ENCODE results near the gene MKNK2. TPM values are rescaled to one million over a fixed set of nuclear protein-coding genes. Genes with fewer than 3 reads are reported as not detected.

The MKNK2 gene
- total and polyA plus RNA-seq, 12 donors, result 107 to 260 (median 144) TPM

DNA sequence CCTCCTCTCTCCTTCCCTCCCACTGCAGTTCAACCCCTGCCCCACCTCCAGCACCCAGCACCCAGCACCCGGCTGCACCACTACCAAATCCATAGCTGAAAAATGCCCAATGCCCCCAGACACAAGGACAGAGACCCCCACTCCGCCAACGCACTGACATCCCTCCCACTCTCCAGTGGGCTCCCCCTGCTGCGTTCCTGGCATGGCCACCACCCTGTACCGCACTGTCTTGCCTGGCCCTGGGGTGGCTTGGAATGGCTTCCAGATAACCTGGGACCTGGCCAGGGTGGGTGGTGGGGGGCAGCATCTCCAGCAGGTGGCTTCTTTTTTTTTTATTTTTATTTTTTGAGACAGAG lies 5.8 kb upstream of the MKNK2 start:
- no peak for ATAC-seq

DNA sequence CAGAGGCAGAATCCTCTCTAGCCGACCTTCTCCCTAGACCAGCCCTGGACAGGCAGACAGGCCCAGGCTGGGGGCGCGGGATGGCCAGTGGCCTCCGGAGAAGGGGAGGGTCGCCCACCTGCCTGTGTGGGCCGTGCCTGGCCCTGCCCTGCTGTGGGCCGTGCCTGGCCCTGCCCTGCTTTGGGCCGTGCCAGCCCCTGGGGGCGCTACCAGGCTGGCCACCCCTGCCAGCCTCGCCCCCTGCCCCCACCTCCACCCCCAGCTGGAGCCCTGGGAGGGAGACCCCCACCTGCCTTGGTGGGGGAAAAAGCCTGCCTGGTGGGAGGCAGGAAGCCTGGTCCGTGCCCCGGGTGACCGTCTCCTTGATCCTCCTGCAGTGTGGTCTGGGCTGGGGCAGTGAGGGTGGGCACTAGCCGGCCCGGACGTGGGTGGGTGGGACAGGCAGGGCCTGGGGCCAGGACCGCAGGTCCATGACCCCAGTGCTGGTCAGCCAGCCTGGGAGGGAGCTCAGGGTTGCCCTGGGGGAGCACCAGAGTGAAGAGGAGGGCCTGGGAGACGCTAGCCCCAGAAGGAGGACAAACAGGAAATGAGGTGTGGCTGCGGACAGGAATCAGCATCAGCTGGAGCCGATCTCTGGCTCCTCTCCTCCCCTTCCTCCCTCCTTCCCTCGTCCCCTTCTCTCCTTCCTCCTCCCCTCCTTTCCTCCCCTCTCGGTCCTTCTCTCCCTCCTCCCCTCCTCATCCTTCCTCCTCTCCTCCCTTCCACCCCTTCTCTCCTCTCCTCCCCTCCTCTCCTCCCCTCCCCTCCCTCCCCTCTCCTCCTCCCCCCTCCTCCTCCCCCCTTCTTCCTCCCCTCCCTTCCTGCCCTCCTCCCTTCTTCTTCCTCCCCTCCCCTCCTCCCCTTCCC lies 5.1 kb upstream of the MKNK2 start:
- intact Hi-C loops (cut with DNase I), result no loop called here
- Histone ChIP-seq H3K27me3 (no peaks in the 10 kb centered on the region), H3K4me1 (peaks cover 40 to 88% (median 72%) of the 10 kb centered on the region in 9 donors), H3K27ac (peak overlapping the region; percentile 87 to 100 (median 94)), H3K9me3 (no peaks in the 10 kb centered on the region), H3K4me3 (peak overlapping the region in 9 of 10 donors; percentile 12 to 54 (median 39)), H3K36me3 (no peaks in the 10 kb centered on the region)
- ATAC-seq, result peak in 7 of 8 donors; percentile 12 to 31 (median 25)
- TF ChIP-seq, protein P1, sequence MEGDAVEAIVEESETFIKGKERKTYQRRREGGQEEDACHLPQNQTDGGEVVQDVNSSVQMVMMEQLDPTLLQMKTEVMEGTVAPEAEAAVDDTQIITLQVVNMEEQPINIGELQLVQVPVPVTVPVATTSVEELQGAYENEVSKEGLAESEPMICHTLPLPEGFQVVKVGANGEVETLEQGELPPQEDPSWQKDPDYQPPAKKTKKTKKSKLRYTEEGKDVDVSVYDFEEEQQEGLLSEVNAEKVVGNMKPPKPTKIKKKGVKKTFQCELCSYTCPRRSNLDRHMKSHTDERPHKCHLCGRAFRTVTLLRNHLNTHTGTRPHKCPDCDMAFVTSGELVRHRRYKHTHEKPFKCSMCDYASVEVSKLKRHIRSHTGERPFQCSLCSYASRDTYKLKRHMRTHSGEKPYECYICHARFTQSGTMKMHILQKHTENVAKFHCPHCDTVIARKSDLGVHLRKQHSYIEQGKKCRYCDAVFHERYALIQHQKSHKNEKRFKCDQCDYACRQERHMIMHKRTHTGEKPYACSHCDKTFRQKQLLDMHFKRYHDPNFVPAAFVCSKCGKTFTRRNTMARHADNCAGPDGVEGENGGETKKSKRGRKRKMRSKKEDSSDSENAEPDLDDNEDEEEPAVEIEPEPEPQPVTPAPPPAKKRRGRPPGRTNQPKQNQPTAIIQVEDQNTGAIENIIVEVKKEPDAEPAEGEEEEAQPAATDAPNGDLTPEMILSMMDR (IDR thresholded peaks at IDR 0.05), result no peak
- DNase-seq, result peak; percentile 56 to 78
- 36 to 41% methylated on average over 22 of the region's 22 CpGs for WGBS, 2 donors

More for the DNA sequence above, 5.8 kb upstream of the MKNK2 start:
- DNase-seq, result no peak
- Histone ChIP-seq H3K4me1 (peaks cover 35 to 84% (median 67%) of the 10 kb centered on the region in 9 donors), H3K9me3 (no peaks in the 10 kb centered on the region), H3K27ac (peak overlapping the region in 9 of 10 donors; percentile 35 to 100 (median 95)), H3K4me3 (no peak overlapping the region), H3K36me3 (no peaks in the 10 kb centered on the region), H3K27me3 (no peaks in the 10 kb centered on the region)
- intact Hi-C loops (cut with DNase I), result no loop called here
- 48 to 56% methylated on average over 5 of the region's 5 CpGs for WGBS, 2 donors
- TF ChIP-seq, protein P1 (IDR thresholded peaks at IDR 0.05), result no peak

DNA sequence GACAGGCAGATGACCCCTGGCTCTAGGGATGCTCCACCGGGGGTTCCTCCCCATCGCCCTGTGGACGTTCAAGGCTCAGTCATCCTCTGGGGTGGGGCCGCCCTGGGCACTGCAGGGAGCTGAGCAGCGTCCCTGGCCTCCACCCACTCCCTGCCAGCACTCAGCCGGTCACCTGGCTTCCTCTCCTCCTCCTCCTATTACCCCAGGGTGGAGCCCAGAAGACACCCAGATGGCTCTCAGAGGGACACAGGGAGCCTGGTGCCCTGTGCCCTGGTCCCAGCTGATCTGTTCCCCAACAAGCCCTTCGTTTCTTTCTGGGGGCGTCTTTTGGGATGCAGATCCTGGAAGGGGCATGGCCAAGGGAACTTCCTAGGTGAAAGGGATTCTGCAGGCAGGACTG lies 3.7 kb upstream of the MKNK2 start:
- no peaks in the 10 kb centered on the region for H3K27me3 ChIP-seq
- intact Hi-C loops (cut with DNase I), result loop anchor here in 1 of 10 donors (5.0 kb wide), 1 partner anchor 37 kb away; the partner anchor contains the start of gene BTBD2
- TF ChIP-seq, protein P1 (IDR thresholded peaks at IDR 0.05), result no peak
- ATAC-seq, result no peak
- 75 to 80% methylated on average over 8 of the region's 8 CpGs for WGBS, 2 donors
- no peaks in the 10 kb centered on the region for H3K9me3 ChIP-seq
- no peak overlapping the region for H3K4me3 ChIP-seq
- H3K4me1 ChIP-seq, result peaks cover 30 to 78% (median 64%) of the 10 kb centered on the region in 9 donors
- H3K36me3 ChIP-seq, result no peaks in the 10 kb centered on the region
- no peak for DNase-seq
- H3K27ac ChIP-seq, result peak overlapping the region; percentile 46 to 100 (median 90)

DNA sequence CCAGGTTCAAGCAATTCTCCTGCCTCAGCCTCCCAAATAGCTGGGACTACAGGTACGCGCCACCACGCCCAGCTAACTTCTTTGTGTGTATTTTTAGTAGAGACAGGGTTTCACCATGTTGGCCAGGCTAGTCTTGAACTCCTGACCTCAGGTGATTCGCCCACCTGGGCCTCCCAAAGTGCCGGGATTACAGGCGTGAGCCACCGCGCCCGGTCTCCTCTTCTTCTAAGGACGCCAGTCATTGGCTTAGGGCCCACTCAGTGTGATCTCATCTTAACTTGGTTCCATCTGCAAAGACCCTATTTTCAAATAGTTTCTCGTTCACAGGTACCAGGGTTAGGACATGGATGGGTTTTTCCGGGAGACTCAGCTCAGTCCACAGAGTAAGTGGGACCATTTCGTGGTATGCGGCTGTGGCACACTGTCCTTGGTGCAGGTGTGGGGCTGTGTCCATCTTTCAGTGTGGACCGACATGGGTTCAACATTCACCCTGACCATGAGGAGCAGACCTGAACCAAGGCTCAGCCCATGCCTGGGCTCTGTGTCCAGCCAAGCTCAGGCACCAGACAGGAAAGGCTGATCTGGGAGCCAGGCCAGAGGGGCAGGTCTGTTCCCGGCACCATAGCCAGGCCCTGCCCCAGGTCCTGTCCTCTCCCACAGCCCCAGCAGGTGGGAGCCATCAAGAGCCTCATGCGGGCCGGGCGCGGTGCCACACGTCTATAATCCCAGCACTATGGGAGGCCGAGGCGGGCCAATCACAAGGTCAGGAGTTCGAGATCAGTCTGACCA lies 2.8 kb upstream of the MKNK2 start:
- Histone ChIP-seq H3K27ac (peak overlapping the region; percentile 46 to 100 (median 90)), H3K36me3 (peaks cover 0 to 4% (median 0%) of the 10 kb centered on the region in 9 donors), H3K27me3 (no peaks in the 10 kb centered on the region), H3K4me1 (peaks cover 30 to 78% (median 67%) of the 10 kb centered on the region in 9 donors), H3K4me3 (no peak overlapping the region), H3K9me3 (no peaks in the 10 kb centered on the region)
- TF ChIP-seq, protein P1 (IDR thresholded peaks at IDR 0.05), result no peak
- ATAC-seq (peak in 7 of 8 donors; percentile 9 to 41 (median 21)), DNase-seq (peak; percentile 76 to 84)
- 71 to 74% methylated on average over 24 of the region's 24 CpGs for WGBS, 2 donors
- intact Hi-C loops (cut with DNase I), result loop anchor here in 1 of 10 donors (5.0 kb wide), 1 partner anchor 36 kb away; the partner anchor contains the start of gene BTBD2

Measured in heart right ventricle (tissue), 16 donors.